Ovary (tissue), 9 donors: ENCODE measurements around the gene GALNT12. TPM values are rescaled to one million over a fixed set of nuclear protein-coding genes. Genes with fewer than 3 reads are reported as not detected.

Experiments used
- DNase-seq, 5 donors: peaks; one replicate each; pipeline ENCODE4 v3.0.0-alpha.2; 2019 to 2020
- H3K27ac ChIP-seq, 2 donors: fragments of 200-600 bp; one replicate each; pipeline versions ENCODE4 v1.5.1 to v1.8.0; 2019 to 2022
- H3K27me3 ChIP-seq: fragments of 200-600 bp; one replicate; pipeline ENCODE4 v1.8.0; 2022
- H3K36me3 ChIP-seq: fragments of 200-600 bp; sonication (generic); one replicate; pipeline ENCODE4 v1.5.1; 2019
- H3K4me1 ChIP-seq: one replicate; pipeline ENCODE4 v1.8.1; 2013; ENCODE audit warnings: mild to moderate bottlenecking, moderate library complexity; ENCODE audit not compliant: insufficient read depth
- H3K4me3 ChIP-seq: fragments of 200-600 bp; sonication (generic); one replicate; pipeline ENCODE4 v1.5.1; 2017
- H3K9me3 ChIP-seq, 2 donors: fragments of 200-600 bp in 1 of 2; sonication (generic) in 1 of 2; one replicate each; pipeline versions ENCODE4 v1.5.1 to v1.8.1; 2013 to 2019; ENCODE audit warnings: mild to moderate bottlenecking in 1 of 2, moderate library complexity in 1 of 2
- EP300 ChIP-seq: sonication (generic); formaldehyde crosslinking; IDR thresholded peaks from one replicate; pipeline ENCODE4 v1.6.1; 2017; ENCODE audit warnings: antibody characterized with exemption
- POLR2A ChIP-seq: fragments of 450-650 bp; IDR thresholded peaks from one replicate; pipeline ENCODE4 v1.6.1; 2017; ENCODE audit warnings: antibody characterized with exemption, mild to moderate bottlenecking, moderate library complexity
- WGBS, 3 donors: extraction: QIAGEN DNeasy Blood & Tissue Kit in 1 of 3; methylation state at CpG; one replicate each; pipeline versions ENCODE4 v1.1.5 to v1.1.7; 2013 to 2017; 5-methylcytosine and 5-hydroxymethylcytosine counted together
- intact Hi-C, 4 donors: fragments of 100-400 bp; cut with DNase I; formaldehyde crosslinking; loops; one replicate each; pipeline versions ENCODE4 v1.11.0 to v1.15.1; 2022 to 2023
- polyA plus RNA-seq, 2 donors: library from polyadenylated mRNA; stranded (reverse); fragments of 200-250 nt in 1 of 2; fragments of 350-450 nt in 1 of 2; fragmentation: Illumina TruSeq in 1 of 2; extraction: RNeasy Lipid Tissue Mini Kit (QIAGEN cat#74804) in 1 of 2; gene quantifications; one replicate each; pipeline ENCODE4 v1.2.3, GENCODE V29; 2013 to 2014
- total RNA-seq, 7 donors: library from RNA; depleted of rRNA in 2 of 7; stranded (reverse); fragments of >200 nt in 2 of 7; fragmentation: NEBNext Ultra II Directional in 3 of 7; extraction: Animal tissue kit (Norgen Biotek cat#: 25700) in 3 of 7; gene quantifications; one replicate each; pipeline versions ENCODE4 v1.1.0 to v1.2.4, GENCODE V29; 2016 to 2023
- TF ChIP-seq, protein P1 (sequence below), 3 donors: fragments of 450-650 bp in 2 of 3; fragments of 200-600 bp in 1 of 3; IDR thresholded peaks; one replicate each; pipeline versions ENCODE4 v1.5.1 to v1.8.0; 2016 to 2022; ENCODE audit warnings: antibody characterized with exemption in 3 of 3, mild to moderate bottlenecking in 1 of 3
- donor health status: DM: no; HTN: no; CAD: no; lungs with moderate emphysema.
- donor health status: DM: no; HTN: no; CAD: no.
- donor health status: Bipolar disorder and iron deficiency.
- donor health status: DM: yes; HTN: yes; CAD: no.
- donor health status: DM: no; HTN: no; CAD: no.
- donor health status: DM: yes; HTN: yes; CAD: no.

Gene GALNT12
- total and polyA plus RNA-seq, 9 donors, result 0.23 to 7.0 (median 1.4) TPM

DNA sequence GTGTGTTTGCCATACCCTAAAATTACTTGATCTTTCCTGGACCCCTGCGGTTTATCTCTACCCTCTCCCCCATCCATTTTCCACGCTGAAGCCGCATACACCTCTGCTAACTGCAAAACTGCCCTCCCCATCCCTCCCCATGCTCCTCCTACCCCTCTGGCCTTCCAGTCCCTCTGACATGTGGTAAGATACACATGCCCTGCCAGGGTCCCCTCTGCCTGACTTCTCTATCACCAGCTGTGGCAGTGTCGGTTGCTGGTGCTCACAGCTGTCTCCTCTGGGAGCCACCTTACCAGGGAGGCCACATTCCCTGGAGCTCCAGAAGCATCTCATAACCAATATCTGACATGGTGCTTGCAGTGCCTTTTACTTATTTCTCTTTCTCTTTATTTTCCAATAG lies 77.4 kb downstream of the GALNT12 start:
- H3K27me3 ChIP-seq, result no peaks in the 10 kb centered on the region
- TF ChIP-seq EP300 (no peak), POLR2A (no peak)
- TF ChIP-seq, protein P1, sequence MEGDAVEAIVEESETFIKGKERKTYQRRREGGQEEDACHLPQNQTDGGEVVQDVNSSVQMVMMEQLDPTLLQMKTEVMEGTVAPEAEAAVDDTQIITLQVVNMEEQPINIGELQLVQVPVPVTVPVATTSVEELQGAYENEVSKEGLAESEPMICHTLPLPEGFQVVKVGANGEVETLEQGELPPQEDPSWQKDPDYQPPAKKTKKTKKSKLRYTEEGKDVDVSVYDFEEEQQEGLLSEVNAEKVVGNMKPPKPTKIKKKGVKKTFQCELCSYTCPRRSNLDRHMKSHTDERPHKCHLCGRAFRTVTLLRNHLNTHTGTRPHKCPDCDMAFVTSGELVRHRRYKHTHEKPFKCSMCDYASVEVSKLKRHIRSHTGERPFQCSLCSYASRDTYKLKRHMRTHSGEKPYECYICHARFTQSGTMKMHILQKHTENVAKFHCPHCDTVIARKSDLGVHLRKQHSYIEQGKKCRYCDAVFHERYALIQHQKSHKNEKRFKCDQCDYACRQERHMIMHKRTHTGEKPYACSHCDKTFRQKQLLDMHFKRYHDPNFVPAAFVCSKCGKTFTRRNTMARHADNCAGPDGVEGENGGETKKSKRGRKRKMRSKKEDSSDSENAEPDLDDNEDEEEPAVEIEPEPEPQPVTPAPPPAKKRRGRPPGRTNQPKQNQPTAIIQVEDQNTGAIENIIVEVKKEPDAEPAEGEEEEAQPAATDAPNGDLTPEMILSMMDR (IDR thresholded peaks at IDR 0.05), result no peak
- H3K36me3 ChIP-seq, result no peaks in the 10 kb centered on the region
- intact Hi-C loops, result loop anchor here in 1 of 4 donors (5.0 kb wide), 1 partner anchor 42 kb away; no protein-coding TSS in a partner anchor
- peak overlapping the region; percentile 53 to 78 for H3K27ac ChIP-seq
- DNase-seq, result peak in 2 of 5 donors; percentile 33 to 45
- H3K4me1 ChIP-seq, result peaks cover 26% of the 10 kb centered on the region
- H3K4me3 ChIP-seq, result no peak overlapping the region
- no peaks in the 10 kb centered on the region for H3K9me3 ChIP-seq
- WGBS, 3 donors, result 41 to 66% (median 55%) methylated on average over 4 of the region's 4 CpGs

- Histone ChIP-seq H3K4me1 (peaks cover 19% of the 10 kb centered on the region), H3K9me3 (no peaks in the 10 kb centered on the region), H3K27ac (peak overlapping the region in 1 of 2 donors; percentile 78), H3K4me3 (no peak overlapping the region), H3K27me3 (no peaks in the 10 kb centered on the region), H3K36me3 (no peaks in the 10 kb centered on the region)
- WGBS, 3 donors, result 77 to 78% (median 77%) methylated on average over 5 of the region's 5 CpGs
- no peak for DNase-seq
- TF ChIP-seq, protein P1 (IDR thresholded peaks at IDR 0.05), result no peak
- no peak for TF ChIP-seq EP300
- no peak for TF ChIP-seq POLR2A
- intact Hi-C loops, result no loop called here
These were observed 78.3 kb downstream of the GALNT12 start for GRCh38 chr9:98885575-98886295.

GRCh38 chr9:98886691-98887229 lies 79.3 kb downstream of the GALNT12 start:
- H3K4me1 ChIP-seq, result peaks cover 14% of the 10 kb centered on the region
- H3K36me3 ChIP-seq, result no peaks in the 10 kb centered on the region

DNA sequence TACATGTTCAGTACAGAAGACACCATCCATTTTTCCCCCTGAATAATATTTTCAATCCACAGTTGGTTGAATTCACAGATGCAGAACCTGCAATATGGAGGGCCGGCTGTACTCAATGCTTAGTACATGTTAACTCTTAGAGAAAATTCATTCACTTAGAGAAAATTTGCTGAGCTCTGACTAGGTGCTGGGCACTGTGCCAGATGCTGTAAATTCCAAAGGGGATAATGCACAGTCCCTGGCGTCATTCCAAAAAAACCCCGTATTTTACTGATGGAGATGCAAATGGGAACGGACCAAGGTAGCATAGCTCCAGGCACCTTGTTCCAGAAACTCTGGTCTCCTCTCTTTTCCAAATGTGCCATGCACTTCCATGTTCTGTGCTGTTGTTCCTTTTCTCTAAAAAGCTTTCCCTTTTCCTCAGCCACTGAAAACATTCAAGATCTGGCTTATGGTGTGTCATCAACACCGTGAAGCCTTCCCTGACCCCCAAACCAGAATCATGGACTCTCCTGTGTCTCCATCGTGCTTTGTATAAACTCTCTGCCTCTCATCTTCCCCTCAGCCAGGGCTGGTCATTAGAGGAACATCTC lies 80.5 kb downstream of the GALNT12 start:
- Histone ChIP-seq H3K4me3 (no peak overlapping the region), H3K36me3 (no peaks in the 10 kb centered on the region), H3K27ac (no peak overlapping the region), H3K9me3 (no peaks in the 10 kb centered on the region), H3K27me3 (no peaks in the 10 kb centered on the region), H3K4me1 (peaks cover 7% of the 10 kb centered on the region)
- no peak for DNase-seq
- WGBS, 3 donors, result 56 to 65% (median 63%) methylated on average over 6 of the region's 6 CpGs
- intact Hi-C loops, result no loop called here
- TF ChIP-seq POLR2A (no peak), EP300 (no peak)
- TF ChIP-seq, protein P1 (IDR thresholded peaks at IDR 0.05), result no peak

More at GRCh38 chr9:98886691-98887229, 79.3 kb downstream of the GALNT12 start:
- TF ChIP-seq, protein P1 (IDR thresholded peaks at IDR 0.05), result no peak
- TF ChIP-seq EP300 (no peak), POLR2A (no peak)
- Histone ChIP-seq H3K9me3 (no peaks in the 10 kb centered on the region), H3K27me3 (no peaks in the 10 kb centered on the region), H3K27ac (no peak overlapping the region), H3K4me3 (no peak overlapping the region)
- WGBS, 3 donors, result 44 to 53% (median 53%) methylated on average over 6 of the region's 6 CpGs
- intact Hi-C loops, result no loop called here
- no peak for DNase-seq
